Naive thymus-derived CD8-positive, alpha-beta T cell (primary cell): Measurements from ENCODE around the gene IRF5. TPM values are rescaled to one million over a fixed set of nuclear protein-coding genes. Genes with fewer than 3 reads are reported as not detected.

ENCODE experiments used
- ATAC-seq, 2 donors: fragments of 150-1000 bp; cut with Tn5 transposase in 1 of 2; sonication (Bioruptor Pico), chemical (Tn5 transposase) in 1 of 2; 1 replicate in 1 of 2; 2 replicates in 1 of 2; pipeline ENCODE4 v1.10.0; 2021; ENCODE audit warnings: mild to moderate bottlenecking in 2 of 2, moderate library complexity in 2 of 2
- POLR2A ChIA-PET: fragments of 350-600 bp; sonication (Branson Sonifier 250); formaldehyde crosslinking; loops from one replicate; lab custom pipeline; 2021; ENCODE audit warnings: antibody characterized with exemption; lab: Charles Lee
- DNase-seq, 10 donors: peaks; one replicate each; pipeline versions ENCODE4 v3.0.0 to v3.0.0-alpha.2; 2020 to 2022
- H3K27ac Mint-ChIP-seq, 10 donors: one replicate each; pipeline ENCODE4 v1.8.0; 2020 to 2022; ENCODE audit warnings: mild to moderate bottlenecking in 10 of 10, mixed read lengths in 10 of 10, moderate library complexity in 4 of 10, inconsistent platforms in 1 of 10
- H3K27me3 Mint-ChIP-seq, 5 donors: one replicate each; pipeline ENCODE4 v1.8.0; 2021 to 2022; ENCODE audit warnings: mixed read lengths in 5 of 5
- H3K36me3 Mint-ChIP-seq, 3 donors: one replicate each; pipeline ENCODE4 v1.8.0; 2020 to 2022; ENCODE audit warnings: mixed read lengths in 3 of 3, mild to moderate bottlenecking in 2 of 3, inconsistent platforms in 1 of 3
- H3K4me1 Mint-ChIP-seq, 4 donors: one replicate each; pipeline ENCODE4 v1.8.0; 2021 to 2022; ENCODE audit warnings: mixed read lengths in 4 of 4
- H3K4me3 Mint-ChIP-seq, 10 donors: one replicate each; pipeline ENCODE4 v1.8.0; 2020 to 2022; ENCODE audit warnings: mild to moderate bottlenecking in 10 of 10, mixed read lengths in 10 of 10, moderate library complexity in 6 of 10, inconsistent platforms in 1 of 10
- H3K9me3 Mint-ChIP-seq, 9 donors: one replicate each; pipeline ENCODE4 v1.8.0; 2020 to 2022; ENCODE audit warnings: mixed read lengths in 9 of 9, mild to moderate bottlenecking in 3 of 9, inconsistent platforms in 1 of 9, moderate library complexity in 1 of 9
- polyA plus RNA-seq, 3 donors: library from polyadenylated mRNA; unstranded; fragments of 300-500 nt; fragmentation: Illumina TruSeq; gene quantifications; one replicate each; pipeline ENCODE4 v1.2.3, GENCODE V29; 2021
- total RNA-seq, 8 experiments: library from RNA in 2 of 8; stranded (reverse) in 2 of 8; gene quantifications; one replicate each; pipeline ENCODE4 v1.2.3 and lab custom pipeline; 2021 to 2026

IRF5 gene
- total and polyA plus RNA-seq, 5 experiments from 2014 or later: 0.20 to 3.0 (median 0.42) TPM

DNA sequence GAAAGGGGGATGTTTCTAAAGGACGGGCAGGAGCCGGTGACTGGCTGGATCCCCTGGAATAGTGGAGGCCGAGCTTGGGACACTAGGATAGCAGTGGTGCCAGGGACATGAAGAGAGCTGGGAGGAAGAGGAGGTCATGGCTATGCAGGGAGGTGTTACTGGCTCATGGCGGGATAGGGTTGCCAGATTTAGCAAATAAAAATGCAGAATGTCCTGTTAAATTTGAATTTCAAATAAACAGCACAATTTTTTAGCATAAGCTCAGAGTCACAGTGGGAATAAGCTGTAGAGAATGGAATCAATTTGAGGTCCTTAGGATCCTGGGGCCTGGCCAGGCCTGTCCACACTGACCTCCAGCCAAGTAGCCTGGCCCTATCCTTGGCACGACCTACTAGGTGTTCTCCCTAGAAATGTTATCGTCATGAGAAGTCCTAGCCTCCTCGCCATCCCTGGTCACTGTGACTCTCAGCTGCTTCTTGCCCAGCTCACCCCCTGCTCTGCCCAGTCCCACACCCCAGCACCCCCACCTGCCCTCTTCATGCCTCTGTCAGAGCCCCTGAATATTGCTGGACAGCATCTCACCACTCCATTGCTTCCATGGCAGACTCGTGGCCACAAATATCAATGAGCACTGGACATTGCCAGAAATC is 19.6 kb upstream of the IRF5 start:
- POLR2A ChIA-PET: no interaction called here
- Mint-ChIP-seq H3K36me3 (no peaks in the 10 kb centered on the region), H3K27ac (no peak overlapping the region), H3K27me3 (peaks cover 24 to 83% (median 47%) of the 10 kb centered on the region in 5 donors), H3K9me3 (no peaks in the 10 kb centered on the region), H3K4me3 (no peak overlapping the region), H3K4me1 (peaks cover 4 to 13% (median 9%) of the 10 kb centered on the region in 4 donors)
- ATAC-seq (no peak), DNase-seq (no peak)

GRCh38 chr7:128919241-128919640 is 18.5 kb upstream of the IRF5 start:
- Mint-ChIP-seq H3K9me3 (no peaks in the 10 kb centered on the region), H3K36me3 (no peaks in the 10 kb centered on the region), H3K4me1 (peaks cover 4 to 9% (median 7%) of the 10 kb centered on the region in 4 donors), H3K27me3 (peaks cover 22 to 79% (median 43%) of the 10 kb centered on the region in 5 donors), H3K4me3 (no peak overlapping the region), H3K27ac (peak overlapping the region in 1 of 10 donors; percentile 42)
- peak in 1 of 10 donors; percentile 10 for DNase-seq
- no peak for ATAC-seq
- POLR2A ChIA-PET: no interaction called here

- Mint-ChIP-seq H3K9me3 (no peaks in the 10 kb centered on the region), H3K4me3 (no peak overlapping the region), H3K27me3 (peaks cover 21 to 71% (median 36%) of the 10 kb centered on the region in 5 donors), H3K36me3 (no peaks in the 10 kb centered on the region), H3K27ac (no peak overlapping the region), H3K4me1 (peaks cover 4 to 6% (median 5%) of the 10 kb centered on the region in 4 donors)
- no peak for DNase-seq
- POLR2A ChIA-PET: no interaction called here
- ATAC-seq: no peak
Observed at GRCh38 chr7:128919881-128920799, 17.6 kb upstream of the IRF5 start.

GRCh38 chr7:128920913-128921582 is 16.7 kb upstream of the IRF5 start:
- Mint-ChIP-seq H3K36me3 (no peaks in the 10 kb centered on the region), H3K4me3 (no peak overlapping the region), H3K27ac (no peak overlapping the region), H3K9me3 (no peaks in the 10 kb centered on the region), H3K4me1 (peaks cover 0 to 1% (median 0%) of the 10 kb centered on the region in 4 donors), H3K27me3 (peaks cover 17 to 64% (median 31%) of the 10 kb centered on the region in 5 donors)
- POLR2A ChIA-PET: no interaction called here
- no peak for DNase-seq
- no peak for ATAC-seq

DNA sequence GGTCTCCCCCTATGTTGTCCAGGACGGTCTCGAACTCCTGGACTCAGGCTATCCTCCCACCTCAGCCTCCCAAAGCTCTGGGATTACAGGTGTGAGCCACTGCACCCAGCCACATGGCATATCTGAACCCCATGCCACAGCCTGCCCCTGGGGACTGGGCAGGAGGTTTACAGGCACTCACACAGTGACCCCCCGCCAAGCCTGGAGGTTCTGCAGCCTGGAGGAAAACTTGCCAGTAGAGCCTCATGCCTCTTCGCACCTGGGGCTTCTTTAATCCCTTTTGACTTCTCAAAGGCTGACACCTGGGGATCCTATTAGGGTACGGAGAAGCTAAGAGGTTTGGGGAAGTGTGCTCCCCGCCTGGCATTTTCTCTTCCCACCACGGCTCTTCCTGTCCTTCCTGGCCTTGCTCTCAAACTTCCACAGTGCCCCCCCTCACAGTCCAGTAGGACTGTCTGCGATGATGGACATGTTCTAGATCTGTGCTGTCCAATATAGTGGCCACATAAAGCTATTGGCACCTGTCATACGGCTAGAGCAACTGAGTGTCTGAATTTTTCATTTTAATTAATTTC is 15.8 kb upstream of the IRF5 start:
- H3K4me3 Mint-ChIP-seq: no peak overlapping the region
- POLR2A ChIA-PET: no interaction called here

GRCh38 chr7:128922496-128923410 is 15.0 kb upstream of the IRF5 start:
- Mint-ChIP-seq H3K4me1 (no peaks in the 10 kb centered on the region), H3K27me3 (peaks cover 11 to 51% (median 17%) of the 10 kb centered on the region in 5 donors), H3K9me3 (no peaks in the 10 kb centered on the region), H3K27ac (no peak overlapping the region), H3K4me3 (no peak overlapping the region), H3K36me3 (no peaks in the 10 kb centered on the region)
- DNase-seq (no peak), ATAC-seq (no peak)
- POLR2A ChIA-PET: interaction anchor here (0.6 kb wide), 1 partner anchor 304 kb away, joined by 3 read pairs; no protein-coding TSS in a partner anchor

More for the DNA sequence above, 15.8 kb upstream of the IRF5 start:
- H3K36me3 Mint-ChIP-seq: no peaks in the 10 kb centered on the region
- H3K4me1 Mint-ChIP-seq: no peaks in the 10 kb centered on the region
- DNase-seq: no peak
- no peak overlapping the region for H3K27ac Mint-ChIP-seq
- peaks cover 12 to 56% (median 23%) of the 10 kb centered on the region in 5 donors for H3K27me3 Mint-ChIP-seq
- ATAC-seq: no peak
- no peaks in the 10 kb centered on the region for H3K9me3 Mint-ChIP-seq

- Mint-ChIP-seq H3K9me3 (no peaks in the 10 kb centered on the region), H3K36me3 (no peaks in the 10 kb centered on the region), H3K27ac (no peak overlapping the region), H3K27me3 (peaks cover 6 to 50% (median 14%) of the 10 kb centered on the region in 5 donors), H3K4me1 (no peaks in the 10 kb centered on the region), H3K4me3 (no peak overlapping the region)
- ATAC-seq: no peak
- DNase-seq: no peak
- POLR2A ChIA-PET: interaction anchor here (0.6 kb wide), 1 partner anchor 304 kb away, joined by 3 read pairs; no protein-coding TSS in a partner anchor
Observed at GRCh38 chr7:128923411-128923800, 14.3 kb upstream of the IRF5 start.

- Mint-ChIP-seq H3K9me3 (no peaks in the 10 kb centered on the region), H3K27me3 (peaks cover 4 to 37% (median 11%) of the 10 kb centered on the region in 5 donors), H3K27ac (no peak overlapping the region), H3K4me1 (no peaks in the 10 kb centered on the region), H3K36me3 (no peaks in the 10 kb centered on the region), H3K4me3 (no peak overlapping the region)
- POLR2A ChIA-PET: no interaction called here
- ATAC-seq: no peak
- no peak for DNase-seq
Observed at GRCh38 chr7:128924707-128925588, 12.8 kb upstream of the IRF5 start.

GRCh38 chr7:128928159-128928813 is 9.4 kb upstream of the IRF5 start:
- Mint-ChIP-seq H3K9me3 (no peaks in the 10 kb centered on the region), H3K4me3 (no peak overlapping the region), H3K27ac (no peak overlapping the region), H3K36me3 (no peaks in the 10 kb centered on the region), H3K27me3 (peaks cover 0 to 14% (median 3%) of the 10 kb centered on the region in 5 donors), H3K4me1 (peaks cover 4 to 11% (median 8%) of the 10 kb centered on the region in 4 donors)
- ATAC-seq (no peak), DNase-seq (no peak)
- POLR2A ChIA-PET: no interaction called here

DNA sequence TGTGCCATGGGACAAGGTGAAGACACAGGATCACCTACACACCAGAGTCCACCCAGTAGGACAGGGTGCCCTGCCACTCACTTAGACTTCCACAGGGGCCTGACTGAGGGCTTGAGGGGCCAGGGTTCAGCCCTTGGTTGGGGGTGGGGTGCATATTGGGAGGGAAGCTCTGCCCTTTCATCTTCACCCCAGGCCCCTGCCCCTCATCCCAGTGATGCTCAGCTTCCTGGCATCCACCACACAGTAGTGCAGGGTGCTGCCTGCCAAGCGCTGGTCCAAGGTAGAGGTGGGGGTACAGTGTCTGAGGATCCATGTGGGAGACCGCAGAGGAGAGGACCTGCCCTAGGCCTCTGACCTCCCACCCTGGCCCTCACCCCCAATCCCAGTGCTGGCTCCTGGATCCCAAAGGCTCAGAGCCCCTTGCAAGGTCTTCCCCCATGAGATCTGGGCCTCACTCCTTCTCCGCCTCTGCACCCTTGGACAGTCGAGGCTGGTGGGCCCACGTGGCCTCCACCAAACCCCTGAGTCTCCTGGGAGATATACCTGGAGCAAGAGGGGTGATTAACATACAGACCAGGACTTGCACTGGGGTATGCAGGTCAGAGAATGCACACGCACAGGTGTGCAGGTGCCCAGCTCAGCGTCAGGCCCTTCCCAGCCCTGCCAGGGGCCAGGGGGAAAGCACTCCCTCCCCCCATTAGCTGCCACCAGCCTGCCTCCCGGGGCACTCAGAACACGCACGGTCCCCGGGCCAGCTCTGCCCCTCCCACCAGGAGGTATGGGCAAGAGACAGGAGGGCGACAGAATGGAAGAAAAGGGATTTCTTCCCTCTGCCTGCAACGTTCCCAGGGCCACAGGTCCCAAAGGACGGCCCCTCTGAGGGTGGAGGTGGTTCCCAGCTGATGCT is 8.6 kb upstream of the IRF5 start:
- DNase-seq: peak in 1 of 10 donors; percentile 45
- Mint-ChIP-seq H3K4me1 (peaks cover 7 to 17% (median 12%) of the 10 kb centered on the region in 4 donors), H3K36me3 (no peaks in the 10 kb centered on the region), H3K27ac (no peak overlapping the region), H3K9me3 (no peaks in the 10 kb centered on the region), H3K4me3 (no peak overlapping the region), H3K27me3 (peaks cover 0 to 17% (median 5%) of the 10 kb centered on the region in 5 donors)
- POLR2A ChIA-PET: no interaction called here
- no peak for ATAC-seq
